ENCODE data around the gene SPIRE1.

DNA sequence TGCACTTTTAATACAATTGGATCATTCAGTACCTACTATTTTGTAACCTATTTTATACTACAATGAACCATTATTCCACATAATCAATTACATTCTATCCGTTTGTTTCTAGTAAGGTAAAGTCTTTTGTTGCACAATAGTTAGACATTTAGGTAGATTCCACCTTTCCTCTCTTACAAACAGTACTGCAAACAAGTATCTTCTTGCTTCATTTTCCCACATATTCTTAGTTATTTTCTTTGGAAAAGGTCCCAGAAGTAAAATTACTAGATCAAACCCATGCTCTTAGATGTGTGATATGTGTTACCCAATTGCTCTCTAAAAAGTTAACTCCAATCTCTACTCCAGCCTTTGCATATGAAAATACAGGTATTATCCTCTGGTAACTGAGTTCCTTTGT, 49.6 kb downstream of the SPIRE1 start:
- TF ChIP-seq, protein P1, sequence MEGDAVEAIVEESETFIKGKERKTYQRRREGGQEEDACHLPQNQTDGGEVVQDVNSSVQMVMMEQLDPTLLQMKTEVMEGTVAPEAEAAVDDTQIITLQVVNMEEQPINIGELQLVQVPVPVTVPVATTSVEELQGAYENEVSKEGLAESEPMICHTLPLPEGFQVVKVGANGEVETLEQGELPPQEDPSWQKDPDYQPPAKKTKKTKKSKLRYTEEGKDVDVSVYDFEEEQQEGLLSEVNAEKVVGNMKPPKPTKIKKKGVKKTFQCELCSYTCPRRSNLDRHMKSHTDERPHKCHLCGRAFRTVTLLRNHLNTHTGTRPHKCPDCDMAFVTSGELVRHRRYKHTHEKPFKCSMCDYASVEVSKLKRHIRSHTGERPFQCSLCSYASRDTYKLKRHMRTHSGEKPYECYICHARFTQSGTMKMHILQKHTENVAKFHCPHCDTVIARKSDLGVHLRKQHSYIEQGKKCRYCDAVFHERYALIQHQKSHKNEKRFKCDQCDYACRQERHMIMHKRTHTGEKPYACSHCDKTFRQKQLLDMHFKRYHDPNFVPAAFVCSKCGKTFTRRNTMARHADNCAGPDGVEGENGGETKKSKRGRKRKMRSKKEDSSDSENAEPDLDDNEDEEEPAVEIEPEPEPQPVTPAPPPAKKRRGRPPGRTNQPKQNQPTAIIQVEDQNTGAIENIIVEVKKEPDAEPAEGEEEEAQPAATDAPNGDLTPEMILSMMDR (conservative IDR thresholded peaks at IDR 0.05), result no peak
- no peak for TF ChIP-seq ZFX (IDR thresholded peaks at IDR 0.05)

All from C4-2B (cell line).